HG02642 (cell line): ENCODE measurements around the gene USP6NL.

Source experiments
- ATAC-seq: cut with Tn5 transposase; IDR thresholded peaks from one replicate; pipeline ENCODE4 v1.9.1; 2021; ENCODE audit warnings: mild to moderate bottlenecking; ENCODE audit not compliant: unreplicated experiment, poor library complexity

The USP6NL gene

DNA sequence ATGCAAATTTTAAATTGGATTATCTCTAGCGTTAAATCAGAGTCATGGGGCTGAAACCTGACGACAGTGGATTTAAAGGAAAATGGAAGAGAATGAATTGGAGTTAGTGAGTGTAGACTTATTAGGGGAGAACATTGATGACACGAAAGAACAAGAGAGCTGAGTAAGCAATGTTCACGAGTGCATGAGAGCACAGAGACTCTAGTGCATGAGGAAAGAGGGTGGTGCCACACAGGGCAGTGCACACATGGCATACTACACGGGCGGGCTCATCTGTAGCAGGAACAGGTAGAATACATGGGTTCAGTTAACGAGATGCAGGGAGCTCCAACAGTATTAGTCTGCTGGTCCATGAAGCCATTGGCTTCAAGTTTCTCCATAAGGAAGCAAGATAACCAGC is 53.9 kb downstream of the USP6NL start:
- ATAC-seq: no peak

DNA sequence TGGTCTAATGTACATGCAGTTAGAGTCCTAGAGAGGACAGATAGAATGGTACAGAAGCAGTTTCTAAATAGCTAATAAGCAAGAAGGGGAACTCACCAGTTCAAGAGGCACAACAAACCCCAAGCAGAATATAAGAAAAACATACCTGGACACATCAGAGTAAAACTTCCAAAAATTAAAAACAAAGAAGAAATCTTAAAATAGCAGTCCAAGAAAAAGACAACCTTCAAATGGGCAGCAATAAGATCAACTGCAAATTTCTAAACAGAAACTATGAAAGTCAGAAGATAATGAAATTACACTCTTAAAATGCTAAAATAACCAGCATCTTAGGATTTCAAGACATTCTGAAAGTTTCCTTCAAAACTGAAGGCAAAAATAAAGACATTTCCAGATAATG is 55.9 kb downstream of the USP6NL start:
- no peak for ATAC-seq

DNA sequence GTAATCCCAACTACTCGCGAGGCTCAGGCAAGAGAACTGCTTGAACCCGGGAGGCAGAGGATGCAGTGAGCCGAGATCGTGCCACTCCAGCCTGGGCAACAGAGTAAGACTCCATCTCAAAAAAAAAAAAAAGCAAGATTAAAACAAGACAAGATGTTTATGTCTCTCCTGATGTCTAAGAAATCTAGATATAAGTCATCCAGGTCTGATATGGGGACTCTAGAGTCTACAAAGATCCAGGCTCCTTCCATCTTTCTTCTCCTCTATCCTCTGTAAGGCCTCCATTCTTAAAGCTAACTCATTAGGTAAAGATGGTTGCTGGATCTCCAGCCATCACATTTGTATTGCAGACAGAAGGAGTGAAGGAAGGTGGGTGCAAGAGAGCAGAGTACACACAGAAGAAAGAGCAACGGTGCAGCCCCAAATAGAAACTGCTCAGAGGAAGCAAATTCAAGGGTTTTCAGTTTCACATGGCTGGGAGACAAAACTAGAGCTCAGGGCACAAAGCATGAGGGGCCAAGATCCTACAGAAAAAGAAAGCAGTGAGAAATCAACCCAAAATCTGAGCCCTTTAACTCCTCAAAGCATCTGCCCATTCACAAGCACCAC is 57.6 kb downstream of the USP6NL start:
- ATAC-seq: peak; percentile 90

DNA sequence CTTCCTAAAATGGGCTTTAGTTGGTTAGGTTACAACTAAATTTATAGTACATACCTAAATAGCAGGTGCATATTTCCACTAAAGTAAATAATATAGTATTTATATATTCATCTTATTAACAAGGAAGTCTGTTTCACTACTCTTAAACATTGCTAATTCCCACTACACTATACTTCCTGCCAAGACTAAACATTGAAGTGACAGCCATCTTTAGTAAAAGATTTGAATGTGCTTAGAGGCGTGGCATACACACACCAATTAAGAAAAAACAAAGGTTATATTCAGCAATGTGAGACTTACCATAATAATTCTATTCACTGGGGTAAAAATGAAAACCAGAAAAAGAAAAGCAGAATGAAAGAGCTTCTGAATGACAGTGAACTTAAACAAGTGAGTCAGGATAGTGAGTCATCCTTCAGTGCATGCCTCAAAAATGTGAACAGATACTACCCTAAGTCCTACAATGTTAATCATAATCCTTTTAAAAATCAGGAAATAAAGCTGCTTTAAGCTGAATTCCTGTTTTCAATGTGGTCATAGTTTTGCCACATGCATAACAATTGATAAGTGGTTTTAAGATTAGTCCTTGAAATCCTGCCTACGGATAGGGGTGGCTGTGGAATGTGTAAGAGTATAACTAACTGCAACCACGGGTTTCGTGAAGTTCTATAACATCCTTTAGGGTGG is 59.4 kb downstream of the USP6NL start:
- no peak for ATAC-seq

DNA sequence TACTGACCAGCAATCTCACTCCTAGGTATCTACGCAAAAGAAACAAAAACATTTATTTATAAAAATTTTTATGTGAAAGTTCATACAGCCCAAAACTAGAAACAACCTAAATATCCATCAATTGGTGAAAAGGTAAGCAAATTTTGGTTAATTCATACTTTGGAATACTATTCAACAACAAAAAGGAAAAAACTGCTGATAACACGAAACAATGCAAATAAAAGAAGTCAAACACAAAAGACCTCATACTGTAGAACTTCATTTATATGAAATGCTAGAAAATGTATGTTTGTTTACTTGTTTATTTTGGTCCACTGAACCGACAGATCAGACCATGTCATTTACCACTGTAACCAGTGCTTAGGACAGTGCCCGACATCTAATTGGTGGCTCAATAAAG is 60.3 kb downstream of the USP6NL start:
- ATAC-seq: no peak

DNA sequence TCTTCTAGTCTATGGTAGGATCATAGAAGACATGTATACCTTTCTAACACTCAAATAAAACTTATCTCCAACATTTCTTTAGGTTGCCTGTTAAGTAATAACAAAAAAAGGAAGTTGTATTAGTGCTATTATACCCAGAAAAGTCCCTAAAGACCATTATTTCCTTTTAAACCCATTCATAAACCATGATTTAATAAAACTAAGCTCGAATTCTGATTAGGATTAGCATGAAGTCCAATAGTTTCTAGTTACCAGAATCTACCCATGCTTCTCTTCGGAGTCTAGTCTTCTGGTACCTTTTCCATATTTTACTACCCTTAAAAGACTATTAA is 62.7 kb downstream of the USP6NL start:
- ATAC-seq: no peak

DNA sequence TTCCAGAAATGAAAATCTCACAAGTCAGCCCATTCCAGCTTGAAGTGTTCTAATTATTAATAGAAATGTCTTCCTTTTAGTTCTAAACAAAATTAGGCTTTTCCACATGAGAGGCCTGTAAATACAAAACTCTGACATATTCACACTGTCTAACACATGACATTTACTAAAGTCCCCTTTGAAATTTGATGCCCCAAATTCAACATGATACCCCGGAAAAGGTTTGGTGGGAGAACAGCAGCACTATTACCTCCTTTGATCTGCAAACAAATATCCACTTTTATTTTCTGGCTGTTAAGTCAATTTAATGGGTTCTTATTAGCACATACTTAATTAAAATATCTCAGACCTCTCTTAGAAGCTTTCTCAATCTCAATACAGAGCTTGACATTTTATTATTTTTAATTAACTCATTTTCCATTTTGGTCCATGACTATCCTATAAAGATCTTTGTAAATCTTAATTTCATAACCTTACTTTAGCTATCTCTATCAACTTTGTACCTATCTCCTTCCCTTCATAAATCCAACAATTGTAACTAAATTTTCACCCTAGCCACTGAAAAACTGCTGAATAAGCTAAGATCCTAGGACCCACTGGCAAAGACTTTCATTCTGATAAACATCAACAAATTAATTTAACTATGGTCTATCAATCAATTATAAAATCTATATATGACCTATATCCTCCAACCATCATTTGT is 63.2 kb downstream of the USP6NL start:
- no peak for ATAC-seq

DNA sequence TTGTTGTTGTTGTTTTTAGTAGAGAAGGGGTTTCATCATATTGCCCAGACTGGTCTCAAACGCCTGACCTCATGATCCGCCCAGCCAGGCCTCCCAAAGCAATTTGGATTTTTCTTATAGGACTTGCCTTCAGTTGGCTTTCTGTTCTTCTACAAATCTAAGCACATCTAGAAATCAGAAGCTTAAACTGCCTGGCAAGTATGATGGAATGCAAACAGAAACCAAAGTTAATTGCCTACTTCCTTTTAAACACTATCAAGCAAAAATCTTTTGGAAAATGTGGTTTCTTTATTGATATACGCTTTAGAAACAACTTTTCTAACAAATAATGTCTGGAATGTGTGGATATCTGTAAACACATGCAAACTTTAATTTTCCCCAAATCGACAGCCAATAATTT is 64.9 kb downstream of the USP6NL start:
- ATAC-seq: no peak

DNA sequence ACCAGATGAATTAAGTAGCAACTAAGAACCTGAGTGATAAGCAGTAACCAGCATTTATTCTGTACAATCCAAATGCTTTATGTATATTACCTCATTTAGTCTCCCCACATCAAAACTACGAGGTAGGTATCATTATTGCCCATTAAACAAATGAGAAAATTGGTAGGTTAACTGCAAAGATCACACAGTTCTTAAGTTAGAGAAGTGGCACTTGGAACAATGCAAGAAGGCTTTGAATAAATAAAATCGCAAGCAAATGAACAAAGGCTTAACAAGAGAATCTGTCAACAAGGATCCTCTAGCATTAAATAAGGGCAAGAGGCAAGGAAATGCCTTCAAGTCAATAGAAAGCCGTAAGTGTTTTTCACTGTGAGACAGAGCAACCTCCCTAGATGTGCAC is 70.2 kb downstream of the USP6NL start:
- no peak for ATAC-seq

DNA sequence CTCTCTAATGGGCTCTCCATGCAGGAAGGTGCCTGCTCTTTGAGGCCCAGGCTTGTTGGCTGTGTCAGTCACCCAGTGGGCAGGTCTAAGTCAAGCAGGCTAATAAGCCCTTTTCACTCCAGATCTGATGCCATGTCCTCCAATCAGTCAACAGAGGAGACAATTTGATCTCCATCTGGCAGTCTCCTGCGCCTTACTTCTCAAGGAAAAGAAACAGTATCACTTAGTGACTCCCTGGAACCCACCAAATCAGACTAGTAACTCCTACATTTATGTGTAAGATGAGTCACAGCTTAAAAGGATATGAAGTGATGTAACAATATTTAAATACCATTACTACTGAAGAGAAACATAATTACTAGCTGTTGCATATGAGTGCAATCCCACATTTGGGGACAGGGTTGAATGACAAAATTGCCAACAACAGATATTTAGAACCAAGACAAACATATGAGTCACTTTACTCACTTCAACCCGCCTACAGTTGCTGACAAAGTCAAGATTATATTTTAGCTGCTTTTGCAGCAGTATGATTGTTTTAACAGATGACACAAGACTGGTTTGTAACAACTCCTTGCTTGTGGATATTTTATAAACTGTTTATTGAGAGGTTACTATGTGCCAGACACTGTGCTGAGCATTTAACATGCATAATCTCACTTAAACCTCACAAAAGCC is 72.1 kb downstream of the USP6NL start:
- ATAC-seq: no peak

DNA sequence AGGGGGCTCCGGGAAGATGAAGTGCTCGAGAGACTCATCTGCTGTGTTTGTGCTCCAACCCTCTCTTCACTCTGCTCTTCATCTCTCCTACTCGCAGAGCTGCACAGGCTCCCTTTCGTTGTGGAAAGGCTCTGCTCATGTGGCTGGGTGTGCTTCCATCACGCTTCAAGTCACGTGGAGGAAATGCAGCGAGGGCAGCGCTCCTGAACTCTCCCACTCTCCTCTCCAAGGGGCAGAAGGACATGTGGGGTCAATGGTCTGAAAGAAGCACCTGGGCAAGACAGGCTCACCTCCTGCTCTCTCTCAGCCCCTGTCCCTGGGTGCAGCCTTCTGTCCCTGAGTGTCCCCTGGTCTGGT is 72.6 kb downstream of the USP6NL start:
- ATAC-seq: no peak

DNA sequence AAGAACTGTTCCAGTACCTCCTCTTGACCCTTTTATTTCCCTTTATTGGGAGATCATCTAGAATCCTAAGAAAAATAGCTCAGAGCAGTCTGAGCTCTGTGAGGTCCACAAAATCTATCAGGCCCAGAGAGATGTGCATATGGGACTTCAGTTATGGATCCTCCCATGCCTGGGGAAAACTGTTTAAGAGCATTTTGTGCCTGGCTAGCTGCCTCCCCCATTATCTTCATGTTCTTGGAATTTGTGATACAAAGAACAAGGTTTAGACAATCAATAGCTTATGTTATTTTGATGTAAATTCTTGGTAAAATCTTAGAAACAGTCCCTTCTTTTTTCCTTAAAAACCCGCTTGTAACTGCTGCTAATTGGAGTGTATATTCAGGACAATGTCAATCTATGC is 75.2 kb downstream of the USP6NL start:
- ATAC-seq: no peak

DNA sequence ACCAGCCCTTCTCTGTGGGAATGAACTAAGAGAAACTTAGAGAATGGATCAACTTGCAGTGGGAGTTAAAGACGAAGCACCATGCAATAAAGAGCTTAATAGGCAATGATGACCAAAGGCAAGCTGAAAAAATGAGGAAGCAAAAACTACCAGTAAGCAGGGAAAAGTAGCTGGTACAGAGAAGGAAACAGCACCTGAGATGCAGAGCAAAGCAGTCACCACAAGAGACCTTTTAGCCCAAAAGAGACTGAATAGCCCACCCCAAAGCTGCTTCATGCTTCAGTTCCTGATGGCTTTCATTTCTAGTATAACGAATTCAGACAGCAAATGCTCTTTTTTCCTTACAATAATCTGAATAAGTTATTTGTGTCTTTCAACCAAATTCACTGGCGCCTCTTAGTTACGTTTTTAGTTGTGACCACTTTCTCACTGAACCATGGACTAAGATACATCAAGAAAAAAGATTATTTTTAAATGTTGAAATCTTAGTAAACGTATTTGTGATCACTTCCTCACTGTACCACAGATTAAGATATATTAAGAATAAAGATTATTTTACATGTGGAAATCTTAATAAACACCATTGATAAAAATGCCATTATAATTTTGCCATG is 76.0 kb downstream of the USP6NL start:
- ATAC-seq: peak; percentile 45

DNA sequence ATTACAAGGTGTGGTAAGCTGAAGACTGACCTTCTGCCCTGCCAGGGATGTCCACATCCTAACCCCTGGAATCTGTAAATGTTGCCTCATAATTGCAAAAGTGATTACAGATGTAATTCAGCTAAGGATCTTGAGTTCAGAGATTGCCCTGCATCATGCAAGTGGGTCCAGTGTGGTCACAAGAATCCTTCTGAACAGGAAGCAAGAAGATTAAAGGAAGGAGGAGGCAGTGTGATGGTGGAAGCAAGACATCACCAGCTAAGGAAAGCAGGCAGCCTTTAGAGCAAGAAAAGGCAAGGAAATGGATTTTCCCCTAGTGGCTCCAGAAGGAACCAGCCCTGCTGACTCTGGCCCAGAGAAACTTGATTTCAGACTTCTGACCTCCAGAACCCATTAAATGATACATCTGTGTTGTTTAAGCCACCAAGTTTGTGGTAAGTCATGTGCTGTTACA is 78.1 kb downstream of the USP6NL start:
- ATAC-seq: no peak

DNA sequence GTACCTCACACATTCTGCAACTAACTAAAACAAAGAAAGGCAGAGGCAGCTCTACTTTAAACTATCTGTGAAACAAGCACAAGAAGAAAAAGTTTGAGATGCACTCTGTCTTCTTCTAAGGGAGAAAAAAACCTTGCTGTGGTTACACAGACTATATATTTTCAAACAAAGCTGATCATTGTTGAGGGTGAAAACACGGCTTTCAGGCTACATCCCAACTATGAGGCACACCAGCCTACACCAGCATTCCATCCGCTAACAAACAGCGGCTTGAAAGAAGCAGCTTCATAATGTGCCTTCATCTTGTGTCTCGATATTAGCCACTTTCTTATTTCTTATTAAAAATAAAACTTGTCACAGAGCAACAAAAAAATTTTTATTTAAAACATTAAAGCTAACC is 79.1 kb downstream of the USP6NL start:
- no peak for ATAC-seq

DNA sequence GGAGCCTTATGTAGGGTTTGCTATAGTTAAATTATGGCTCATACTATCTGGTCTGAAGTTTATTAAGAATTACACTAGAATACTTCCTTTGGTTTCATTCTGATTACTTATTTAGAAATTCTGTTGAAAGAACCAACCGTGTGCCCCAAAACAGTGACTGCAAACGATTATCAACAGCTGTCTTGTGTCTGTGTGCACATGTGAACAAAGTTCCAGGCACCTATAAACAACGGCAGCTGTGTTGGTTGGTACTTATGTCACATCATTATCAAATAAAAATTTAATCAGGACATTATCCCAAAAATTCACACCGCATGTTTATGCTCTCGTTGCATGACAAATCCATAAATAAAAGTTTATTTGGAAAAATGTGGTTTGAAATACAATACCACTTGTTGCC is 80.6 kb downstream of the USP6NL start:
- no peak for ATAC-seq

DNA sequence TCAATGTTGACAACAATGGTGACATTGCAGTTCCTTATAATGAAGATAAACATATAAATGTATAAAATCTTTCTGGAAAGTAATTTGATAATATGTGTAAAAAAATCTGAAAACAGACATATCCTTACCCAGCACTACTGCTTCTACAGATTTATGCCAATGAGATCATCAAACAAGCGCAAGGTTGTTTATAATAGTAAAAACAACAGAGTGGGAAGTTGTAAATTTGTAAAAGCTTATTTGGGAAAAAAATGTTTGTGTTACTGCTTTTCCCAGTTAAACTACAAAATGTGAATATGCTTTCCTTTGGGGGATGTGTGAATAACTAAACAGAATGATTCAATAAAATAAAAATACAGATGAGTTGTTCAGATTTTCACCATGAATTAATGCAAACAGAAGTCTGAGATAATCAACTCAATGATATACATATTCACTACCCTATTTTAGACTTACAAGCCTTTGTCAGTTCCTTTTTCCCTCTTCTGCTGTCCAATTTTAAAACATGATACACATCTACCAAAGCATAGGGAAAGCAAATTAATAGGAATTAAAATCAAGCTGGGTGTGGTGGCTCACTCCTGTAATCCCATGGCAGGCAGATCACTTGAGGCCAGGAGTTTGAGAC is 82.1 kb downstream of the USP6NL start:
- no peak for ATAC-seq

DNA sequence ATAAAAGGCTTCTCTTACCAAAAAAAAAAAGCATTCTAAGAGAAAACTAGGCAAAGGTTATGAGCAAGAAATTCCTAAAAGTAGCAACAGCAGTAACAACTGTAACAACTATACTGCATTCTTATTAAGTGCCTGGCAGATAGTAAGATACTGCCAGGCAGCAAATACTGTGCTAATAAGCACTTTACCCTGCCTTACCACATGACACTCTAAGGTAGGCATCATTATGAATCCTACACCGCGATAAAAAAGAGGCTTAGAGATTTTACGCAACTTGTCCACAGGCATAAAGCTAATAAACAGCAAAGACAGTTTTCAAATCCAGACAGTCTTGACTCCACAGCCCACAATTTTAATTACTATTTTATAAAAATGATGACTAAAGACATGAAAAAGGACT is 83.2 kb downstream of the USP6NL start:
- no peak for ATAC-seq

DNA sequence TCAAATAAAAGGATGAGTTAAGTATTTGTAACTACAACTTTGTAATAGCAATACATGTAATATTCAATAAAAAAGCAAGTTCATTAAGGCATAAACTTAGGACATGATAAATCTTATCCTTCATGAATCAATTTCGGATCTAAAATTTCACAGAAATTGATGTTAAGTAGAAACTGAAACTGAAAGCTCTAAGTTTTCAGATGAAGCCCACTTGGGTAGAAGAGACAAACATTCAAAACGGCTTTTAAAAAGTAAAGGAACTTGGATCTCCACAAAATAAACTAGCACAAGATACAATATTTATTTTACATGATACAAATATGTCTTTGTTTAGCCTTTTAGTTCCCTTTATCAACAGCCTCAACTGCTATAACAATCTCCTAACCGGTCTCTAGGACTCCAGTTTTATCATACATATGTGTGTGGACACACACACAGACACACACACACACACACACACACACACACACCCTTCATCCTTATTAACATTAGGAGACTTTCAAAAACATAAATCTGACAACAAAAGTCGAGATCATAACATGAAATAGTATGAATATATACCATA is 83.7 kb downstream of the USP6NL start:
- no peak for ATAC-seq

DNA sequence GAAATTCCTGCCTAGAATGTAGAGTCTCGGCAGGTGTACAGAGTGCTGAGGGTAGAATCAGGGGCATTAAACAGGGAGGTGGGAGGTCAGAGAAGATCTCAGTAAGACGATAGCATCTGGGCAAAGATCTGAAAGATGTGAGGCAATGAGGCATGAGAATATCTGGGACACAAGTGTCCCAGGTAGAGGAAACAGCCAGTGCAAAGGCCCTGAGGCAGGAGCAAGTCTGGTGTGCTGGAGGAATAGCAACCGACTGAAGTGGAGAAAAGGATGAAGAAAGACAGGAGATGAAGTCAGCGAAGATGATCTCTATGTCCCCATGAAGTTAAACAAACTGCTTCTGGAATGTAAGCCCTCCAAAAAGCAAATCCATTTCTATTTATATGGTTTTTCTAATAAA is 84.4 kb downstream of the USP6NL start:
- no peak for ATAC-seq
